ENCODE data around the gene FGD3. TPM values are rescaled to one million over a fixed set of nuclear protein-coding genes. Genes with fewer than 3 reads are reported as not detected.

Gene FGD3
- total and polyA plus RNA-seq, 9 of the 15 experiments (the other 6 are each of a cell fraction or from before 2014, with no cell fraction given): 0.07 to 1.3 (median 0.29) TPM

DNA sequence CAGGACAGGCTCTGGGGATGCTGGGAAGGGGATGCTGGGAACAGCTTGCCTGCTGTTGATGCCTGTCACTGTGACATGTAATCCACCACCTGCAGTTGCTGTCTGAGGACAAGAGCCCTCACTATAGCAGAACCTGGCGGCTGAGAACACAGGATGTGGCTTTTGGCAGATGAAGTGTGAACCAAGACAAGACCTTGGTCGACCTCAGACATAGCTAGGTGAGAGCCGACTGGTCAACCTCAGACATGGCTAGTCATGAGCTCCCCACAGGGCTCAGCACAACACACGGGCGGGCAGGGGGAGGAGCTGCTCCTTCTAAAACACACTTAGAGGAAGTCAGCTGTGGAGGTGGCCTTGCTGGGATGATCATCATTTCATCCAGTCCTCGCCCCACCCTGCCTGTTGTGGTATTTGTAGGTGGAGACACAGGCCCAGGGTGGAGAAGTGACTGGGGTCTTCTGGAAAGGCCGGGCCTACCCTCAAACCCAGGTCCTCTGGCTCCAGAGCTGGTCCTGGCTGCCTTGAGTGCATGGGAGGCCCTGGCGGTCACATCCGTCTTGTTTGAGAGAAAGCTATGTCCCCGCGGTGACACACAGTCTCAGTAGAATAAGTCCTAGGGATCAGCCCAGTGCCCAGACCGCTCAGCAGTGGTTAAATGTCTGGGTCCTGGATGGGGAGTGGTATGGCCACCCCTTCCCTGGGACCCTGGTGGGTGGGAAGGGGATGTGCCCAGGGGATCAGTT, 117.2 kb downstream of the FGD3 start (continued):
- TF ChIP-seq, protein P1, sequence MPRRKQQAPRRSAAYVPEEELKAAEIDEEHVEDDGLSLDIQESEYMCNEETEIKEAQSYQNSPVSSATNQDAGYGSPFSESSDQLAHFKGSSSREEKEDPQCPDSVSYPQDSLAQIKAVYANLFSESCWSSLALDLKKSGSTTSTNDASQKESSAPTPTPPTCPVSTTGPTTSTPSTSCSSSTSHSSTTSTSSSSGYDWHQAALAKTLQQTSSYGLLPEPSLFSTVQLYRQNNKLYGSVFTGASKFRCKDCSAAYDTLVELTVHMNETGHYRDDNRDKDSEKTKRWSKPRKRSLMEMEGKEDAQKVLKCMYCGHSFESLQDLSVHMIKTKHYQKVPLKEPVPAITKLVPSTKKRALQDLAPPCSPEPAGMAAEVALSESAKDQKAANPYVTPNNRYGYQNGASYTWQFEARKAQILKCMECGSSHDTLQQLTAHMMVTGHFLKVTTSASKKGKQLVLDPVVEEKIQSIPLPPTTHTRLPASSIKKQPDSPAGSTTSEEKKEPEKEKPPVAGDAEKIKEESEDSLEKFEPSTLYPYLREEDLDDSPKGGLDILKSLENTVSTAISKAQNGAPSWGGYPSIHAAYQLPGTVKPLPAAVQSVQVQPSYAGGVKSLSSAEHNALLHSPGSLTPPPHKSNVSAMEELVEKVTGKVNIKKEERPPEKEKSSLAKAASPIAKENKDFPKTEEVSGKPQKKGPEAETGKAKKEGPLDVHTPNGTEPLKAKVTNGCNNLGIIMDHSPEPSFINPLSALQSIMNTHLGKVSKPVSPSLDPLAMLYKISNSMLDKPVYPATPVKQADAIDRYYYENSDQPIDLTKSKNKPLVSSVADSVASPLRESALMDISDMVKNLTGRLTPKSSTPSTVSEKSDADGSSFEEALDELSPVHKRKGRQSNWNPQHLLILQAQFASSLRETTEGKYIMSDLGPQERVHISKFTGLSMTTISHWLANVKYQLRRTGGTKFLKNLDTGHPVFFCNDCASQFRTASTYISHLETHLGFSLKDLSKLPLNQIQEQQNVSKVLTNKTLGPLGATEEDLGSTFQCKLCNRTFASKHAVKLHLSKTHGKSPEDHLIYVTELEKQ (CRISPR knock-in tag; IDR thresholded peaks at IDR 0.05): no peak
- TF ChIP-seq GABPB1 (CRISPR knock-in tag; IDR thresholded peaks at IDR 0.05): peak; percentile 78
- TF ChIP-seq, protein P2, sequence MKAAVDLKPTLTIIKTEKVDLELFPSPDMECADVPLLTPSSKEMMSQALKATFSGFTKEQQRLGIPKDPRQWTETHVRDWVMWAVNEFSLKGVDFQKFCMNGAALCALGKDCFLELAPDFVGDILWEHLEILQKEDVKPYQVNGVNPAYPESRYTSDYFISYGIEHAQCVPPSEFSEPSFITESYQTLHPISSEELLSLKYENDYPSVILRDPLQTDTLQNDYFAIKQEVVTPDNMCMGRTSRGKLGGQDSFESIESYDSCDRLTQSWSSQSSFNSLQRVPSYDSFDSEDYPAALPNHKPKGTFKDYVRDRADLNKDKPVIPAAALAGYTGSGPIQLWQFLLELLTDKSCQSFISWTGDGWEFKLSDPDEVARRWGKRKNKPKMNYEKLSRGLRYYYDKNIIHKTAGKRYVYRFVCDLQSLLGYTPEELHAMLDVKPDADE (conservative IDR thresholded peaks at IDR 0.05; ENCODE audit: control insufficient read depth, low read depth, low read length): 0 out of 2 replicates have a peak, but pooled peaks have one; percentile 45
- TF ChIP-seq, protein P3, sequence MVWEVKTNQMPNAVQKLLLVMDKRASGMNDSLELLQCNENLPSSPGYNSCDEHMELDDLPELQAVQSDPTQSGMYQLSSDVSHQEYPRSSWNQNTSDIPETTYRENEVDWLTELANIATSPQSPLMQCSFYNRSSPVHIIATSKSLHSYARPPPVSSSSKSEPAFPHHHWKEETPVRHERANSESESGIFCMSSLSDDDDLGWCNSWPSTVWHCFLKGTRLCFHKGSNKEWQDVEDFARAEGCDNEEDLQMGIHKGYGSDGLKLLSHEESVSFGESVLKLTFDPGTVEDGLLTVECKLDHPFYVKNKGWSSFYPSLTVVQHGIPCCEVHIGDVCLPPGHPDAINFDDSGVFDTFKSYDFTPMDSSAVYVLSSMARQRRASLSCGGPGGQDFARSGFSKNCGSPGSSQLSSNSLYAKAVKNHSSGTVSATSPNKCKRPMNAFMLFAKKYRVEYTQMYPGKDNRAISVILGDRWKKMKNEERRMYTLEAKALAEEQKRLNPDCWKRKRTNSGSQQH (CRISPR knock-in tag; IDR thresholded peaks at IDR 0.05): no peak
- peak; percentile 99 for TF ChIP-seq ESRRA (IDR thresholded peaks at IDR 0.05; ENCODE audit: borderline replicate concordance, low read depth)
- peak; percentile 84 for TF ChIP-seq ZNF589 (CRISPR knock-in tag; IDR thresholded peaks at IDR 0.05; ENCODE audit: low read depth)
- peak in 1 of 2 experiments; percentile 37; a peak in 1 of 3 replicates for TF ChIP-seq CBX3 (IDR thresholded peaks at IDR 0.05; ENCODE audit: borderline replicate concordance in 1 of 2, low read length in 2 of 2)
- TF ChIP-seq CCNT2 (IDR thresholded peaks at IDR 0.05; ENCODE audit: borderline replicate concordance, extremely low read depth, insufficient read length, low read depth, low read length): no peak
- TF ChIP-seq ZEB2 (IDR thresholded peaks at IDR 0.05): peak; percentile 70; the same call in 1 of the 2 replicates
- TF ChIP-seq CREBBP (IDR thresholded peaks at IDR 0.05; ENCODE audit: low read depth, low read length): no peak
- peak; percentile 86 for TF ChIP-seq NR2C2 (CRISPR knock-in tag; IDR thresholded peaks at IDR 0.05)
- TF ChIP-seq NR2C2 (tag; IDR thresholded peaks at IDR 0.05): peak; percentile 89
- TF ChIP-seq, protein P4, sequence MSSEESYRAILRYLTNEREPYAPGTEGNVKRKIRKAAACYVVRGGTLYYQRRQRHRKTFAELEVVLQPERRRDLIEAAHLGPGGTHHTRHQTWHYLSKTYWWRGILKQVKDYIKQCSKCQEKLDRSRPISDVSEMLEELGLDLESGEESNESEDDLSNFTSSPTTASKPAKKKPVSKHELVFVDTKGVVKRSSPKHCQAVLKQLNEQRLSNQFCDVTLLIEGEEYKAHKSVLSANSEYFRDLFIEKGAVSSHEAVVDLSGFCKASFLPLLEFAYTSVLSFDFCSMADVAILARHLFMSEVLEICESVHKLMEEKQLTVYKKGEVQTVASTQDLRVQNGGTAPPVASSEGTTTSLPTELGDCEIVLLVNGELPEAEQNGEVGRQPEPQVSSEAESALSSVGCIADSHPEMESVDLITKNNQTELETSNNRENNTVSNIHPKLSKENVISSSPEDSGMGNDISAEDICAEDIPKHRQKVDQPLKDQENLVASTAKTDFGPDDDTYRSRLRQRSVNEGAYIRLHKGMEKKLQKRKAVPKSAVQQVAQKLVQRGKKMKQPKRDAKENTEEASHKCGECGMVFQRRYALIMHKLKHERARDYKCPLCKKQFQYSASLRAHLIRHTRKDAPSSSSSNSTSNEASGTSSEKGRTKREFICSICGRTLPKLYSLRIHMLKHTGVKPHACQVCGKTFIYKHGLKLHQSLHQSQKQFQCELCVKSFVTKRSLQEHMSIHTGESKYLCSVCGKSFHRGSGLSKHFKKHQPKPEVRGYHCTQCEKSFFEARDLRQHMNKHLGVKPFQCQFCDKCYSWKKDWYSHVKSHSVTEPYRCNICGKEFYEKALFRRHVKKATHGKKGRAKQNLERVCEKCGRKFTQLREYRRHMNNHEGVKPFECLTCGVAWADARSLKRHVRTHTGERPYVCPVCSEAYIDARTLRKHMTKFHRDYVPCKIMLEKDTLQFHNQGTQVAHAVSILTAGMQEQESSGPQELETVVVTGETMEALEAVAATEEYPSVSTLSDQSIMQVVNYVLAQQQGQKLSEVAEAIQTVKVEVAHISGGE (CRISPR knock-in tag; IDR thresholded peaks at IDR 0.05): 0 out of 6 replicates have a peak, but pooled peaks of 1 of the 3 experiments have one; percentile 24
- TF ChIP-seq, protein P5, sequence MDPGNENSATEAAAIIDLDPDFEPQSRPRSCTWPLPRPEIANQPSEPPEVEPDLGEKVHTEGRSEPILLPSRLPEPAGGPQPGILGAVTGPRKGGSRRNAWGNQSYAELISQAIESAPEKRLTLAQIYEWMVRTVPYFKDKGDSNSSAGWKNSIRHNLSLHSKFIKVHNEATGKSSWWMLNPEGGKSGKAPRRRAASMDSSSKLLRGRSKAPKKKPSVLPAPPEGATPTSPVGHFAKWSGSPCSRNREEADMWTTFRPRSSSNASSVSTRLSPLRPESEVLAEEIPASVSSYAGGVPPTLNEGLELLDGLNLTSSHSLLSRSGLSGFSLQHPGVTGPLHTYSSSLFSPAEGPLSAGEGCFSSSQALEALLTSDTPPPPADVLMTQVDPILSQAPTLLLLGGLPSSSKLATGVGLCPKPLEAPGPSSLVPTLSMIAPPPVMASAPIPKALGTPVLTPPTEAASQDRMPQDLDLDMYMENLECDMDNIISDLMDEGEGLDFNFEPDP (CRISPR knock-in tag; IDR thresholded peaks at IDR 0.05): no peak

Measured in K562 (cell line).